Right atrium auricular region (tissue), 2 donors: ENCODE data around the gene CLDN25. TPM values are rescaled to one million over a fixed set of nuclear protein-coding genes. Genes with fewer than 3 reads are reported as not detected.

Experiments
- total RNA-seq, 2 donors: library from RNA; depleted of rRNA; stranded (reverse); fragments of >200 nt; gene quantifications; one replicate each; pipeline ENCODE4 v1.1.0, GENCODE V29; 2016

The CLDN25 gene
- total RNA-seq, 2 donors from 2014 or later = not detected

Other genes starting within 250 kb of the CLDN25 start
- gene TMPRSS5, start 73.5 kb upstream of the CLDN25 start, total RNA-seq = under 1 TPM; 0.16 to 0.19 TPM
- gene ZW10, start 6.1 kb upstream of the CLDN25 start, total RNA-seq = 1 to 10 TPM; 7.9 TPM
- gene USP28, start 95.8 kb downstream of the CLDN25 start, total RNA-seq = 100 to 1,000 TPM; 116 to 135 TPM
- gene HTR3B, start 125.0 kb downstream of the CLDN25 start, total RNA-seq = not detected
- gene HTR3A, start 195.3 kb downstream of the CLDN25 start, total RNA-seq = under 1 TPM in 1 of 2 donors, not detected in 1; 0.24 TPM